22Rv1 (cell line): Measurements from ENCODE around the gene SELENON.

Experiments used
- H3K27ac ChIP-seq: fragments of 450-650 bp; 2 replicates; pipeline ENCODE4 v1.5.1; 2017
- ZFX ChIP-seq: fragments of 450-650 bp; IDR thresholded peaks from 2 replicates; pipeline ENCODE4 v1.6.1; 2017; ENCODE audit warnings: antibody characterized with exemption, borderline replicate concordance
- TF ChIP-seq, protein P1 (sequence below): fragments of 450-650 bp; IDR thresholded peaks from 2 replicates; pipeline ENCODE4 v1.5.1; 2017; ENCODE audit warnings: mild to moderate bottlenecking

Gene SELENON, protein sequence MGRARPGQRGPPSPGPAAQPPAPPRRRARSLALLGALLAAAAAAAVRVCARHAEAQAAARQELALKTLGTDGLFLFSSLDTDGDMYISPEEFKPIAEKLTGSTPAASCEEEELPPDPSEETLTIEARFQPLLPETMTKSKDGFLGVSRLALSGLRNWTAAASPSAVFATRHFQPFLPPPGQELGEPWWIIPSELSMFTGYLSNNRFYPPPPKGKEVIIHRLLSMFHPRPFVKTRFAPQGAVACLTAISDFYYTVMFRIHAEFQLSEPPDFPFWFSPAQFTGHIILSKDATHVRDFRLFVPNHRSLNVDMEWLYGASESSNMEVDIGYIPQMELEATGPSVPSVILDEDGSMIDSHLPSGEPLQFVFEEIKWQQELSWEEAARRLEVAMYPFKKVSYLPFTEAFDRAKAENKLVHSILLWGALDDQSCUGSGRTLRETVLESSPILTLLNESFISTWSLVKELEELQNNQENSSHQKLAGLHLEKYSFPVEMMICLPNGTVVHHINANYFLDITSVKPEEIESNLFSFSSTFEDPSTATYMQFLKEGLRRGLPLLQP

GRCh38 chr1:25799935-25800702 is at the start of gene SELENON:
SELENON (plus strand) TSS chr1:25800193; CDS start chr1:25800231, 38 bp downstream.
- no peak for TF ChIP-seq ZFX
- TF ChIP-seq, protein P1, sequence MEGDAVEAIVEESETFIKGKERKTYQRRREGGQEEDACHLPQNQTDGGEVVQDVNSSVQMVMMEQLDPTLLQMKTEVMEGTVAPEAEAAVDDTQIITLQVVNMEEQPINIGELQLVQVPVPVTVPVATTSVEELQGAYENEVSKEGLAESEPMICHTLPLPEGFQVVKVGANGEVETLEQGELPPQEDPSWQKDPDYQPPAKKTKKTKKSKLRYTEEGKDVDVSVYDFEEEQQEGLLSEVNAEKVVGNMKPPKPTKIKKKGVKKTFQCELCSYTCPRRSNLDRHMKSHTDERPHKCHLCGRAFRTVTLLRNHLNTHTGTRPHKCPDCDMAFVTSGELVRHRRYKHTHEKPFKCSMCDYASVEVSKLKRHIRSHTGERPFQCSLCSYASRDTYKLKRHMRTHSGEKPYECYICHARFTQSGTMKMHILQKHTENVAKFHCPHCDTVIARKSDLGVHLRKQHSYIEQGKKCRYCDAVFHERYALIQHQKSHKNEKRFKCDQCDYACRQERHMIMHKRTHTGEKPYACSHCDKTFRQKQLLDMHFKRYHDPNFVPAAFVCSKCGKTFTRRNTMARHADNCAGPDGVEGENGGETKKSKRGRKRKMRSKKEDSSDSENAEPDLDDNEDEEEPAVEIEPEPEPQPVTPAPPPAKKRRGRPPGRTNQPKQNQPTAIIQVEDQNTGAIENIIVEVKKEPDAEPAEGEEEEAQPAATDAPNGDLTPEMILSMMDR: no peak
- peak within 1 kb of the TSS; percentile 44 for H3K27ac ChIP-seq

GRCh38 chr1:25750923-25751605 is 48.9 kb upstream of the SELENON start:
- H3K27ac ChIP-seq: no peak overlapping the region
- TF ChIP-seq, protein P1: no peak
- no peak for TF ChIP-seq ZFX

DNA sequence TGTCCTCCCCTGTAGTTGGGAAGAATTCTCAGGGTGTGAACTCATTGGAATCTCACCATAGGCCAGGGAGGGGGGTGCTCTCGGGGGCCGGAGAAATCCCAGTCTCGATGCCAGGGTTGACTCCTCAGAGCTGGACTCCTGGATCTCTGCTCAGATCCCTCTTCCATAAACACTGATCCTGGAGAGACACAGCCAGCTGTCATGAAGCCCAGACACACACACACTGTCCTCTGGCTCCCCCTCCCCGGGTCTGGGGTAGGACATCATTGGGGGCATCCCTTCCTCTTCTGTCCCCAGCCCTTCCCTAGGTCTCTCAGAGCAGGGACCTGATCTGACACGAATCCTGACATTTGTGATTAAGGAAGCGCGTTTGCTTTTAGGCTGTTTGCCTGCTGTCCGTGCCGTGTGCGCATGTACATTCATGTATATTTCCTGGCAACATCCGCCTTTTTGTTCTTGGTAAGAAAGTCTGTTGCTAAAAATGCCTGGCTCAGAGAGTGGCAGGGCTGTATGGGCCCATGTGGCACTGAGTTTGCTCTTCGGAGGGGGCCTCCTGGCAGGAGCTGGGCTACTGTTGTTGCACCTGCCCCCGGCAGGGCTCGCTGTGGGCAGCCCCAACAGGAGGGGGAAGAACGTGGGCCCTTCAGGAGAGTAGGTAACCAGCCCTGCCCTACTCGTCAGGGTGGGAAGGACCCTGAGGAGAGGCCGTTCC is 45.4 kb upstream of the SELENON start:
- no peak overlapping the region for H3K27ac ChIP-seq
- TF ChIP-seq, protein P1: no peak
- no peak for TF ChIP-seq ZFX

- no peak for TF ChIP-seq ZFX
- TF ChIP-seq, protein P1: no peak
- H3K27ac ChIP-seq: no peak overlapping the region
Observed at GRCh38 chr1:25755475-25756125, 44.4 kb upstream of the SELENON start.

DNA sequence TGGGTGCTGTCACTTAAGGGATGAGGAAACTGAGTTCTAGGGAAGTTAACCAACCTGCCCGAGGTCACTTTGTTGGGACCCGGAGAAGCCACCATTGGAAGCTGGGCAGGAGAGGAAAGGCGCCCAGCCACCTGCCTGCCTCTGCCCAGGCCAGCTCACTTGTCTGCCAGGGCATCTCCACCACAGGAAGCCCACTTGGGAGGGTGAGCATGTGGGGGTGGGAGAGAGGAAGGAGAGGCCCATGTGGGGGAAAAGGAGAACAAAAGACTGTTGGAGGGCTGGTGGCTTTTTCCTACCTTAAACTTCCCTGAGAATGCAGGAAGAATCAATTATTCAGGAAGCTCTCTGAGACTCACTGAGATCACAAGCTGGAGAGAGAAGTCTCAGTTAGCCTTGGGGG is 43.8 kb upstream of the SELENON start:
- TF ChIP-seq ZFX: no peak
- TF ChIP-seq, protein P1: no peak
- H3K27ac ChIP-seq: no peak overlapping the region

- no peak overlapping the region for H3K27ac ChIP-seq
- TF ChIP-seq, protein P1: no peak
- no peak for TF ChIP-seq ZFX
Observed at GRCh38 chr1:25757151-25757845, 42.7 kb upstream of the SELENON start.
